Stimulated activated CD8-positive, alpha-beta memory T cell treated with anti-CD3 and anti-CD28 coated beads, Interleukin-15, amount 100 ng/mL, for 24 hours (primary cell): ENCODE data around the gene SGPL1.
"Not testable (repeated sequence)": the region's sequence is repeated elsewhere in the genome, so short reads cannot be mapped to it uniquely, and the experiment has no call there.

Experiments
- DNase-seq: peaks from one replicate; pipeline ENCODE4 v3.0.0-alpha.2; 2020; ENCODE audit warnings: low read depth

The SGPL1 gene

DNA sequence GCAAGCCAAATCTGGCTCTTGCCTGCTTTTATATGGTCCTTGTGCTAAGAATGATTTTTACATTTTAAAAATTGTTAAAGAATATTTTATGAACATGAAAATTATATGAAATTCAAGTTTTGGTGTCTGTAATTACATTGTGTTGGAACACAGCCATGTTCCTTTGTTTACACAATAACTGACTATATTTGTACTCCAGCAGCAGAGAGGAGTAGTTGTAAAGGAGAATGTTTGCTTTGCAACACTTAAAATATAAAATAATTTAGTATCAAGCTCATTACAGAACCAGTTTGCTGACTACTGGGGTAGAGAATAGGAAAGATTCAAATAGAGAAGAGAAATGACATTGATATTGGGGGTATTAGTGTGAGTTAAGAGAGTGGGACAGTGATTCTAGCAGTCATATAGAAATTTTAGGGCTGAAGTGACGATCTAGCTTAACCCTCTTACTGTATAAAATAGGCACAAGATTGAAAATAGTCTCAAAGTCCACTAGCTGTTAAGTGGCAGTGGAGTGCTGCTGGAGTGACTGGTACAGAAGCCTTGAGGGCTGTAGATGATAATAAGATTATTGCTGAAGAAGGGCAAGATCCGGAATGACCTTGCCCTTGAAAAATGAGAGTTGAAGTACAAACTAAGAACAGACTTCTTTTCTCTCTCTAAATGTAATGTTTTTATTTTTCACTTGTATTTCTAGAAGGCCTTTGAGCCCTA, 28.2 kb downstream of the SGPL1 start:
- no peak for DNase-seq

DNA sequence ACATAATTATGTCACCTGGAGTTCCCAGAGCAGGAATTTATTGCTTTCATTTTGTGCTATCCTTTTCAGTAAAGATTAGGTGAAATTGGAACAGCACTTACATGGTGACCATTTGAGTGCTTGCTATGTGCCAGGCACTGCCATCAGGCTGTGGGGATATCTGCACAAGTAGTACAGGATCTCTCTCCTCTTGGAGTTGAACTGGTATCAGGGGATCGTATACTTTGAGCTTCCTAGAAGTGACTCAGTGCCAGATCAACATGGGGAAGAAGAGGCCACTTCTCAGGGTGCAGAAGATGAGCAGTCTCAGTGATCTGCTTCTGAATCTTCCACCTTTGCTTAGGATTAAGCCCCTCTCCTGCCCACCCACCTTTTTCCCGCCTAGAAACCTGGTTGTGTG, 29.5 kb downstream of the SGPL1 start:
- no peak for DNase-seq

DNA sequence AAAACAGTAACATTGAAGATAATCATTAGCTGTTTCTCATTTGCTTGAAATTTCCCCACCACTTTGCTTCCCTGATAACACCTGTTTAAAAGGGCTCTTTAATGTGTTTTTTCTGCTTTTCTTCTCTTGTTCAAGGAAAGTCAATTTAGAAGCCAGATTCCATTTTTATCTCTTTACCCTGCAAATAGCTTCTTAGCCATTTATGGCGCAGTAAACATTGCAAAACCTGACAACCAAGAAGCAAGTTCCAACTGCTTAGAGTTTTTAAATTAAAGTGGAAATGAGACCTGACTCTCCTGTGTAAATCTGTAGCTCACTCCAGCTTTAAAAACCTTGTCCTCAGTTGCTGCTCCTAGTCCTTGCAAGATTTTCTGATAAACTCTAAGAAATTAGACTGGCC, 30.1 kb downstream of the SGPL1 start:
- DNase-seq: no peak

DNA sequence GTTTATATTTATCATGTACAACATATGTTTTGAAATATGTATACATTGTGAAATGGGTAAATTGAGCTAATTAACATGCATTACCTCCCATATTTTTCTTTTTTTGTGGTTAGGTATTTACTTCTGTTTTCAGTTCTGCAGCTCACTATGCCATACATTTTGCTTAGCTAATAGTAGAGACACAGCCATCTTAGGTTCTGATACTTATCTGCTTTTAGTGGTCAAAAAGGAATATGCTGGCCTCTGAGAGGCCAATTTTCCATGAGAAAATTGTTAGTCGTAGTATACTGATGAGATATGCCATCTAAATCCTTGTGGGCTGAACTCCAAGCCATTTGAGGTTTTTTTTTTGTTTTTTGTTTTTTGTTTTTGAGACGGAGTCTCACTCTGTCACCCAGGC, 31.0 kb downstream of the SGPL1 start:
- DNase-seq: no peak

DNA sequence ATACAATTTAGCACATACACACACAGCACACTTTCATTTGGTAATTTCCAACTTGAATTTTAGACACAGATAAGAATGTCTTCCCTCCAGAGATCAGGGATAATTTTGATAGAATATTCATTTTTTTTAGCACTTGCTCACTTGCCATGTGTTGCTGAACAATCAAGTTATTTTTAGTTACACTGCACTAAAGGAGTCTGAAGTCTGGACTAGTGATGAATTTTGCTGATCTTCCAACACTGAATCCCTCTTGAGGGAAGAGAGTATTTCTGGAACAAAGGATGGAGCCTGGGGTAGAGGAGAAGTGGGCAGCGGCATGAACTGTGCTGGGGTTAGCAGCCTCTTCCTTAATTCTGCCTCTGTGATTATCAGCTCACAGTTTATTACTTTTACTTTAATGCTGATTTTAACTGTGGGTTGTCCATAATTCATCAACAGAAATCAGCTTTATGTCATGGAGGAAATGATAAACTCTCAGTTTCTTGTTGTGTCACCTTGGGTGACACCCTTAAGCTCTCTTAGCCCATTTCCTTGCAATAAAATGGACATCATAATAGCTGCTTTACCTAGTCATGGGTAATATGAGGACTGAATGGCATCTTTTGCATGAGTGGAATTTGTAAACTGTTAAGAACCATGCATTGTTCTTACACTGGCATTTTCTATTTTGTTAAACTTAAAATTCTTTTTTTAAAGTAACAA, 32.1 kb downstream of the SGPL1 start:
- no peak for DNase-seq

DNA sequence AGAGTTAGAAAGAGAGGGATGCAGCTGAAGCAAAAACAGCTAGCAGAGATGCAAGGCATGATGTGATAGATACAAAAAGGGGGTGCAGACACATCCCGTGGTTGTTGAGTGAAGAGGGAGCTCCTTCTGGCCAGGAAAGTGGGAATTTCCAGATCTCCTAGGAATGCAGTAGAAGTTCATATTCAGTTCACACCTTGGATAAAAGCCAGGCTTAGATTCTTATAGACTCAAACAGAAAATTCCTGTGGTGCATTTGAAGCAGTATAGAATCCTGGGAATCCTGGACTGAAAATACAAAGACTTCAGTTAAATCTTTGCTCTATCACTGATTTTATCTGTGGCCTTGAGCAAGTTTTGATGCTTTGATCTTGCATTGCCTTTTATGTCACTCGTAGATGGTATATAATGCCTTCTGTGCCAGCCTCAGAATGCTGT, 33.9 kb downstream of the SGPL1 start:
- DNase-seq: no peak

DNA sequence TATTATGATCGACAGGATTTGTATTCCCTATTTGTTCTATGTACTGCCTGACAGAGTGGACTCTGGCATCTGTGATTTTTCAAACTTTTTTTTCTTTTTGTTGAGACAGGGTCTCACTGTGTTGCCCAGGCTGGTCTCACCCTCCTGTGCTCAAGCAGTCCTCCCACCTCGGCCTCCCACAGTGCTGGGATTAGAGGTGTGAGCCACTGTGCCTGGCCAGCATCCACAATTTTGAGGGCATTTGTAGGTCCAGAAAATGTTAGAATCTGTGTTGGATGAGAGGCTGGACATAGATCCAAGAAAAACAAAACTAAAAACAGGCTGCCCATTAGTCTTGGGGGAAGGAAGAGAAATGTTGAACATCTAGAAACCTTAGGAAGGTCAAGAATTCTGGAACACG, 34.3 kb downstream of the SGPL1 start:
- no peak for DNase-seq

DNA sequence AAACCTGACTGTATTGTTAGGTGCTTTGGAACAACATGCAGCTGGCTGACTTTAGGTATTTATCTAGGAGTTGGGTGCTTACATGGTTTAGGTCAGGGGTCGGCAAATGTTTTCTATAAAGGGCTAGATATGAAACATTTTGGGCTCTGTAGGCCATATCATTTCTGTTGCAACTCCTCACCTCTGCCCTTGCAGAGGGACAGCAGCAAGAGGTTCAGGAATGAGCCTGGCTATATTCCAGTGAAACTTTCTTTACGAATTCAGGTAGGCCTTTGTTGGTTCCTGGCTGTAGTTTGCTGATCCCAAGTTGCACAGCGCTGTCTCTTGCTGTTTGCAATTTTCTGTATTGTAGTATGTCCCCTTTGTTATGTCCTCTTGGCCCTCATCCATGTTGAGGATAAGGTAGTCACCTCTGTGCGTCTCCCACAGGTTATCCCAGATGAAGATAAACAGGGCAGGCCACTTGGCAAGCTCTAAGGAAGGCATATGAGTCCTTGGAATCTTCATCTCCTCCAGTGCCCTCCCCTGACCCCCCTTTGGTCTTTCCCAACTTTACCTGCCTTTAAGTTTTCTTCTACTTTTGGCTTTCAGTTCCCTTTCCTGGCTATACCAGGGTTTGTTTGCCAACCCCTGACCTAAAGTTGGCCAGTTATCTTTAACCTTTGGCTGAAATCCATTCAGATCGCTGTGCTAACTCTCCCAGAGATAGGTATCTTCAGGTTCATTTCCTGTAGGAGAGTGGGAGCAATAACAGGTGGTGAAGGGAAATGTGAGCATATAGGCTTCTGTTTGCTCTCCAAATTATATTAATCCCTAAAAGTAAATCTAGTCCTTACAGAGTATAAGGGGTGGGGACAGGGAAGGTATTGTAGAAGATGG, 36.1 kb downstream of the SGPL1 start:
- no peak for DNase-seq

DNA sequence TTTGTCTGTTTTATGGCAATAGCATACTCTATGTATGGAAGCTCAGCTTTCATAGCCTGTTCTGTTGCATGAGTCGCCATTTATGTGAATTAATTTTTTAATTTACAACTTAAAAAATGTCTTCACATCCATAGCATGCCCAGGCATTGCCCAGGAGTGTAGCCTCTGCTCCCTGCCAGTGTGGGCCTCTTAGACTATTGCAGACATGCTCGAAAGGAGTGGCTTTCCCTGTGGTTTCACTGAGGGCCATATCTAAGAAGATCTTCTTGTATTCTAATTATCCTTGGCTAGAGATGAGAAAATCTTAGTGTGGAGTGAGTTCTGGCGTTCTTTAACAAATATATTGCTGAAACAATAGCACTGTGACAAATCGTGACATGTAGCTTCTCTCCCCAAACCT, 37.3 kb downstream of the SGPL1 start:
- DNase-seq: no peak

DNA sequence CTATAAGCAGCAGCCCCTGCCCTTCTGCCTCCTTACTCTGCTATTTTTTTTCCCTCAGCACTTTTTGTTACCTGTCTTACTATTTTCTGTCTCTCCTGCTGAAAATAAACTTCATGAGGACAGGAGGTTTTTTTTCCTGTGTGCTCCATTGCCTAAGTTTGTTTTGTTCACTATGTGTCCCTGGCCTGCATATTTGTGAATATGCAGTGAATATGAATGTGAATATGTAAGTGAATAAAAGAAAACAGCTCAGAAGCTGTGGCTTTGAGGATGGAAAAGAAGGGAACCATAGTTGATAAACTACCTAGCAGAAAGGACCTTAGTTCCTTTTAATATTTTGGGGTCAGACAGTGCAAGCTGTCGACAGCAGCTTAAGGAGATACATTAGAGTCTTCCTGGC, 37.7 kb downstream of the SGPL1 start:
- no peak for DNase-seq

DNA sequence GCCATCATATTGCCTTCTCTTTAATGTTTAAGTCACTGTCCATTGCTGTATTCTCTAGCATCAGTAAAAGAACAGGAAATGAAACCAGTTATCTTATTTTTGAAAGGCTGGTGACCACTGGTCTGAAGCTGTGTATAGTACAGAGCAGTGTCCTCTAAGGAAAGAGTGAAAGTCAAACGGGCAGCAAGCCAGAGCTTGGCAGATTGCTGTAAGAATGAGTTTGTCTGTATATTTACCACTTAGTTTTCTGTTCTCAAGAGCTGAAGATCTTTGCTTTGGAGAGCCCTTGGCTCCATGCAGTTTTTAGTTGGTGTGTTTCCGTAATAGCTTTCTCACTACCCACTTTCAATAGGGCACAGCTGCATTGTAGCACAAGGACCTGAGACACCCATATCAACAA, 40.7 kb downstream of the SGPL1 start:
- no peak for DNase-seq

DNA sequence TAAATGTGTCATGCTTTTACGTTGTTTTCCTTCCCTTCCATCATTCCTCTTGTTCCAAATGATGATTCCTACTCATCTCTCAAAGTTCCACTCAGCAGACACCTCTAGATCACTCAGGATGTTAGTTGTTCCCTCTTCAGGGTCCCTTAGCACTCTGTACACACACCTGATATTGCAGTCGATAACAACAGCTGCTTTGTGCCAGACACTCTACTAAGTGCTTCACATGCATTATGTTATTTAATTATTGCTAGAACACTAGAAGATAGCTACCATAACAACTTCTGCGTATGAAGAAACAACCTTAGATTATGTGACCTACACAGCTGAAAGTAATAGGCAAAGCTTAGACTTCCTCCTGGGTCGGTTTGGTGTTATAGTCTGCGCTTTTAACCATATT, 43.0 kb downstream of the SGPL1 start:
- DNase-seq: no peak

DNA sequence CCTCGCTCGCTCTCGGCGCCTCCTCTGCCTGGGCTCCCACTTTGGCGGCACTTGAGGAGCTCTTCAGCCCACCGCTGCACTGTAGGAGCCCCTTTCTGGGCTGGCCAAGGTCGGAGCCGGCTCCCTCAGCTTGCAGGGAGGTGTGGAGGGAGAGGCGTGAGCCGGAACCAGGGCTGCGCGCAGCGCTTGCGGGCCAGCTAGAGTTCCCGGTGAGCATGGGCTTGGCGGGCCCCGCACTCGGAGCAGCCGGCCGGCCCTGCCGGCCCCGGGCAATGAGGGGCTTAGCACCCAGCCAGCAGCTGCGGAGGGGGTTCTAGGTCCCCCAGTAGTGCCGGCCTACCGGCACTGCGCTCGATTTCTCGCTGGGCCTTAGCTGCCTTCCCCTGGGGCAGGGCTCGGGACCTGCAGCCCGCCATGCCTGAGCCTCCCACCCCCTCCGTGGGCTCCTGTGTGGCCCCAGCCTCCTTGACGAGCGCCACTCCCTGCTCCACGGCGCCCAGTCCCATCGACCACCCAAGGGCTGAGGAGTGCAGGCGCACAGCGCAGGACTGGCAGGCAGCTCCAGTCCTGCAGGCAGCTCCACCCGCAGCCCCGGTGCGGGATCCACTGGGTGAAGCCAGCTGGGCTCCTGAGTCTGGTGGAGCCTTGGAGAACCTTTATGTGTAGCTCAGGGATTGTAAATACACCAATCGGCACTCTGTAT, 45.9 kb downstream of the SGPL1 start:
- not testable (repeated sequence) for DNase-seq

DNA sequence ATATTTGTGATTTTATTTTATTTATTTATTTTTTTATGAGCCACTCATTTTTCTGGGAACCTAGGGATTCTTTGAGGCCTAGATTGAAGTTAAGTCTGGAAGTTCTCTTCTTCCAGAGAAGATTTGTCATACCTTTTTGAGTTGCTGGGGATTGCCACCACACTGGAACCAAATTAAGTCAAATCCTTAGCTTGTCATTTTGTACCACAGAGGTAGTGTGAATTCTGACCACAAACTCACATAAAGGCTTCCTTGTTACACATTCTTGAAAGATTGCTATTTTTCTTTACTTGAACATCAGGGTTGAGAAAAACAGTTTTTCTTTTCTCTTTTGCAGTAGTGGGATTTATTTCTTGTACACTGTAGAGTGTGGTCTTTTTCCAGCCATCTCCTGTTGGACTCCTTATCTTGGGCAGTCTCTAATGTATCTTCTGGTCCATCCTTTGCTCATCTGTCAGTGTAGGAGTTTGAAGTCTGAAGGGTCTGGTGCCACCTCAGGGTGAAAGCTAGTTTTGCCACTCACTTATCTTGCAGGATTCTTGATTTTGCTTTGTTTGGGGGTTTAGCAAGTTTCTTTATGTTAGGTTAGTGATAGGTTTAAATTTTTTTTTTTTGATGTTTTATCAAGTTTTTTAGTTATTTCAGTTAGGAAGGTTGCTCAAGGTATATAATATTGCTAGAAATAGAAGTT, 47.9 kb downstream of the SGPL1 start:
- DNase-seq: no peak

DNA sequence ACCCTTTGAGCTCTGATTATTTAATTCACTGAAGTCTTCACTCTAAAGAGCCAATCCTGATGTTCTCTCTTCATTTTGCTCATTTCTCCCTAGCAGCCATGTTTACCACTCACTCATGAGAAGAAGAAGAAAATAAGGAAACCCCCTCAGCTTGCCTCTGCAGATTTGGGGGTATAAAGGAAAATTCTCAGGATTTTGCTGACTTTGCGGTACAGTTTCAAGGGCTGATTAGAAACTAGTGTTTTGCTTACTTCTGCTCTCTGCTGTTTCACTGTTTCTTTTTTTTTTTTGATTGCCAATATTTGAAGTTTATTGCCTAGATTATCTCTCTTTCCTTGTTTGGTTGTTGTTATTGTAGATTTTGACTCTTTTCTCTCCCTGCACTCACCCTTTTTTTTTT, 49.2 kb downstream of the SGPL1 start:
- no peak for DNase-seq

DNA sequence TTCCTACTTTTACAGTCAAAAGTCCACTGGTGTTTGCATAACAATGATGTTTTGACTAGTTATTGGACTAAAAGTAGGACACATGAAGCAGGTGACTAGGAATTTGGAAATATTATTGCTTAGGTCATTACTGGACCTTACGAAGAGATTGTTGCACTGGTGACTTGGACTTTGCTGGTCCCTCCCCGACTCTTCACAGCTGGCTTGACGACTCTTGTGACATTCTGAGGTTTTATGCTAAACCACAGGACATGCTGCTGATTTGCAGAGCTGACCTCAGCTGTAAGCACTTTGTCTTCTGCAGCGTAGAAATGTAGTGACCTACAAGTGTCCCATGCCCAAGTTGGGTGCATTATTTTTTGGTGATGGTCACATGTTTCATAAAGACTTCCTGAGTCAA, 50.7 kb downstream of the SGPL1 start:
- DNase-seq: no peak

DNA sequence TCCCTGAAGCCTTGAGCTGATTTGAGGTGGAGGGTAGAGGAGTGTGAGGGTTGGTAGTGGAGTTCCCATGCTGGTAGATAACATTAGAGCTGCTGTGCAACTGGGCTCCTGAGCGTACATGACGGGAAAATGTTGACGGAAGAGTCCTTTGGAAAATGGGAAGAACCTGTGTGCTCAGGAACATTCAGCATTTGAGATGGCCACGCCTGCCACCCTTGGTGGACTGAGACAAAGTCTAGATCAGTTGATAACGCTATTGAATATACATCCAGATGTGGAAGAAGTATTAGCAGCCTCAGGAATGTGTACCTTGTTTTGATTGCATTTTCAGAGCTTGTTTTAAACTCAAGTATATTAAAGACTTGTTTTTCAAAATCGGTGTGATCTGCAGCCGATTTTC, 56.5 kb downstream of the SGPL1 start:
- no peak for DNase-seq

DNA sequence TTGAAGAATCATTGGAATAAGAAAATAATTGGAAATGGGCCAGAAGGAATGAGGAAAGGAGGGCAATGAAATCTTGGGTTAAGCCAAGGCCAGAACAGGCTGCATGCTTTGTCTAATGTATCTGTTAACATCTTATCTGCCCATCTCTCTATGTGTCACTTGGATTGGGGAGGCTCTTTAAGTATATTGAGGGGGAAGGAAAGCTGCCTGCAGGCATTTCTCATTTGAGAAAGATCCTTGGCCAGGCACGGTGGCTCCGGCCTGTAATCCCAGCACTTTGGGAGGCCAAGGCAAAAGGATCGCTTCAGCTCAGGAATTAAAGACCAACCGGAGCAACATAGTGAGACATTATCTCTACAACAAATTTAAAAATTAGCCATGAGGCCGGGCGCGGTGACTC, 58.3 kb downstream of the SGPL1 start:
- DNase-seq: no peak

DNA sequence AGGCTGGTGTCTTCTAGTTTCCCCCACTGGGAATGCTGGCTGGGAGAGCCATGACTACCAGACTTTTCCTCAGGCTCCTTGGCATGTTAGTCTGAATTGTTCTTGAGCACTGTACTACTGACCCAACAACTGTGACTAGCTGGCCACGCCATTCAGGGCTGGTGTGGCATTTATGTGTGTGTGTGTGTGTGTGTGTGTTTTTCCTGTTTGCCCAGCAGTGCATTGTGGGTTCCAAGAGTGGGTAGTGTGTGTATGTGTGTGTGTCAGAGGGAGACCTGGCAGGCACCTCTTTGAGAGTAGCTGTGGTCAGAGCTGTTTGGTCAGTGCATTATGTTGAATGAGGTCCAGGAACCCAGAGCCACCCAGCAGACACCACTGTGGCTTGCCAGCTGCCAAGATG, 63.5 kb downstream of the SGPL1 start:
- DNase-seq: no peak

DNA sequence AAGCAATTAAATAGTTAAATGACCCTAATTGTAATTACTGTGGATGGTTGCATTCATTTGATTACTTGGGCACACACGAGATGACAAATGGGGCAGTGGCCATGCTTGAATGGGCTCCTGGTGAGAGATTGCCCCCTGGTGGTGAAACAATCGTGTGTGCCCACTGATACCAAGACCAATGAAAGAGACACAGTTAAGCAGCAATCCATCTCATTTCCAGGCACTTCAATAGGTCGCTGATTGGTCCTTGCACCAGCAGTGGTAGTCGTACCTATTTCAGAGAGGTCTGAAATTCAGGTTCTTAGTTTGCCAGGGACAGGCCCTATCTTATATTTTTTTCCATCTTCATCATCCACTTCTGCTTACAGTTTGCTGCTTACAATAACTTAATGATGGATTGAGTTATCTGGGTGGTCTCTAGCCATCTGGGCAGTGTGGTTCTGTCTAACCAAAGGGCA, 64.4 kb downstream of the SGPL1 start:
- no peak for DNase-seq

DNA sequence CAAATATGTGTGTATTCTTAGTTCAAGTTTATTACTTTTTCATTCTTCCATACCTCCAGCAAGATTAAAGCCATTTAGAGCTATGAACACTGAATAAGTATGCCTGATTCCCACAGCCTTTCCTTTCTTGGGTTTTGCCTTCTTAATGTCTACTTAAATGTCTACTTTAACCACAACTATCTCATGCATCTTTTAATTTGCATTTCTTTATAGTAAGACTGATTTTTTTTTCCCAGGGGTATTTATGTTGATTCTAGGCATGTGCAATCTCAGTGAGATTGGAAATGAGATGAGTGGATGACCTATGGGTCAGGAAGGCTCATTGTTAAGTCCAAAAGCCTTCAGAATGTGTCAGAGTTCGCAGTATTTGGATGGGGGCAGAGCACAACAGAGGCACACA, 69.0 kb downstream of the SGPL1 start:
- no peak for DNase-seq

DNA sequence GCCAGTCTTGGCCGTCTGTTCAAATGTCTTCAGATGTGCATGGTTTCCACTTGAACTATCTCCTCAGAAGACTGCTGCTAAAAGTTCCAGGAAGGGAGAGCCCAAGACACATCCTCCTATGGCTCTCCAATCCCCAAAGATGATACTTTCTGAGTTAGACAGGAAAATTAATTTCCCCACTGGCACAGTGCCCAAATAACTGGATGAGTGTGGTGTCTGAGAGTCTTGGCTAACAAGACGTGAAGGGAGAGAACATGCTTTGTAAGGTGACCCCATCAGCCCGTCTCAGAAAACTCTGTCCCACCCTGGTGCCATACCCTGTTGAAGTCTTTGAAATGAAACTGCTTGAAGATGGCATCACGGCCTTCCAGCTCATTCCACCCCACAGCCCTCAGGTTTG, 69.7 kb downstream of the SGPL1 start:
- DNase-seq: no peak
